HEK293 (cell line): ENCODE measurements around the gene PAF1.

Experiments
- CTCF ChIA-PET: fragments of 350-600 bp; formaldehyde crosslinking; extraction: SDS; loops from one replicate; lab custom pipeline; 2021; ENCODE audit warnings: antibody characterized with exemption; lab: Yijun Ruan, JAX
- POLR2A ChIA-PET: fragments of 300-600 bp; formaldehyde crosslinking; extraction: SDS; loops from one replicate; lab custom pipeline; 2020; ENCODE audit warnings: antibody characterized with exemption, inconsistent platforms; lab: Yijun Ruan, JAX
- H3K27ac ChIP-seq: fragments of 200-500 bp; sonication (Bioruptor generic); 2 replicates; pipeline ENCODE4 v1.5.1; 2014; ENCODE audit warnings: low read depth, low read length, control low read depth, inconsistent platforms; ENCODE audit errors: extremely low read depth
- H3K36me3 ChIP-seq, 2 experiments: fragments of 200-500 bp in 1 of 2; sonication (Bioruptor generic) in 1 of 2; 1 replicate in 1 of 2; 2 replicates in 1 of 2; pipeline ENCODE4 v1.5.1; 2014 to 2017; ENCODE audit warnings: inconsistent platforms in 2 of 2, low read length in 2 of 2; ENCODE audit not compliant: control insufficient read depth in 2 of 2, insufficient read depth in 1 of 2
- H3K4me1 ChIP-seq: fragments of 200-500 bp; sonication (Bioruptor generic); 2 replicates; pipeline ENCODE4 v1.5.1; 2014; ENCODE audit warnings: mild to moderate bottlenecking, low read length, inconsistent platforms; ENCODE audit not compliant: control insufficient read depth, insufficient read depth
- H3K4me3 ChIP-seq: 2 replicates; pipeline ENCODE4 v1.5.1; 2011; ENCODE audit warnings: low read depth, mild to moderate bottlenecking, control low read depth, low read length, moderate library complexity
- H3K9me3 ChIP-seq: fragments of 200-500 bp; sonication (Bioruptor generic); 2 replicates; pipeline ENCODE4 v1.5.1; 2014; ENCODE audit warnings: low read depth, low read length, inconsistent platforms; ENCODE audit not compliant: control insufficient read depth, insufficient read depth
- GLIS1 ChIP-seq: fragments of 450-650 bp; formaldehyde crosslinking; IDR thresholded peaks from 2 replicates; pipeline ENCODE4 v1.5.1; 2016; ENCODE audit warnings: missing biosample characterization, missing genetic modification characterization
- KLF1 ChIP-seq: fragments of 450-650 bp; formaldehyde crosslinking; IDR thresholded peaks from 2 replicates; pipeline ENCODE4 v1.5.1; 2016; ENCODE audit warnings: missing biosample characterization, missing genetic modification characterization
- KLF17 ChIP-seq: fragments of 450-650 bp; formaldehyde crosslinking; IDR thresholded peaks from 2 replicates; pipeline ENCODE4 v1.5.1; 2016; ENCODE audit warnings: missing biosample characterization, missing genetic modification characterization
- ZBTB48 ChIP-seq: fragments of 450-650 bp; formaldehyde crosslinking; IDR thresholded peaks from 2 replicates; pipeline ENCODE4 v1.5.1; 2016; ENCODE audit warnings: missing biosample characterization, missing genetic modification characterization
- ZFP41 ChIP-seq: fragments of 450-650 bp; formaldehyde crosslinking; IDR thresholded peaks from 2 replicates; pipeline ENCODE4 v1.5.1; 2016; ENCODE audit warnings: missing biosample characterization, missing genetic modification characterization, borderline replicate concordance
- ZIC2 ChIP-seq: fragments of 450-650 bp; formaldehyde crosslinking; IDR thresholded peaks from 2 replicates; pipeline ENCODE4 v1.5.1; 2016; ENCODE audit warnings: missing biosample characterization, missing genetic modification characterization
- ZNF211 ChIP-seq: fragments of 450-650 bp; formaldehyde crosslinking; IDR thresholded peaks from 2 replicates; pipeline ENCODE4 v1.5.1; 2016; ENCODE audit warnings: low read depth, missing biosample characterization, missing genetic modification characterization
- ZNF302 ChIP-seq: fragments of 450-650 bp; formaldehyde crosslinking; IDR thresholded peaks from 2 replicates; pipeline ENCODE4 v1.5.1; 2016; ENCODE audit warnings: missing biosample characterization, missing genetic modification characterization, low read depth
- ZNF341 ChIP-seq: fragments of 450-650 bp; formaldehyde crosslinking; IDR thresholded peaks from 2 replicates; pipeline ENCODE4; 2016; ENCODE audit warnings: low read depth, missing biosample characterization, missing genetic modification characterization
- ZNF354C ChIP-seq: fragments of 450-650 bp; formaldehyde crosslinking; IDR thresholded peaks from 2 replicates; pipeline ENCODE4 v1.5.1; 2016; ENCODE audit warnings: missing biosample characterization, missing genetic modification characterization, low read depth, borderline replicate concordance
- ZNF473 ChIP-seq: fragments of 450-650 bp; formaldehyde crosslinking; IDR thresholded peaks from 2 replicates; pipeline ENCODE4 v1.5.1; 2017; ENCODE audit warnings: missing biosample characterization, missing genetic modification characterization
- ZNF521 ChIP-seq: fragments of 450-650 bp; formaldehyde crosslinking; IDR thresholded peaks from 2 replicates; pipeline ENCODE4 v1.5.1; 2017; ENCODE audit warnings: missing biosample characterization, mild to moderate bottlenecking, missing genetic modification characterization
- ZNF600 ChIP-seq: fragments of 450-650 bp; formaldehyde crosslinking; IDR thresholded peaks from 2 replicates; pipeline ENCODE4 v1.5.1; 2016; ENCODE audit warnings: missing biosample characterization, missing genetic modification characterization
- ZNF664 ChIP-seq: fragments of 450-650 bp; formaldehyde crosslinking; IDR thresholded peaks from 2 replicates; pipeline ENCODE4 v1.5.1; 2016; ENCODE audit warnings: missing biosample characterization, missing genetic modification characterization
- TF ChIP-seq, protein P1 (sequence below): fragments of 450-650 bp; formaldehyde crosslinking; IDR thresholded peaks from 2 replicates; pipeline ENCODE4 v1.5.1; 2017; ENCODE audit warnings: missing biosample characterization, missing genetic modification characterization
- TF ChIP-seq, protein P2 (sequence below): fragments of 450-650 bp; formaldehyde crosslinking; IDR thresholded peaks from 2 replicates; pipeline ENCODE4 v1.5.1; 2016; ENCODE audit warnings: missing biosample characterization, missing genetic modification characterization, borderline replicate concordance

PAF1 gene

GRCh38 chr19:39365531-39365930, 25.4 kb downstream of the PAF1 start:
- no peak overlapping the region for H3K27ac ChIP-seq
- ChIA-PET POLR2A (interaction anchor here (2.1 kb wide), 1 partner anchor 17 kb away, joined by 6 read pairs; no protein-coding TSS in a partner anchor), CTCF (interaction anchor here (0.6 to 1.2 kb wide), 3 partner anchors 12 to 32 kb away, joined by 3 to 4 read pairs (median 3); no protein-coding TSS in a partner anchor)
- H3K4me3 ChIP-seq: no peak overlapping the region
- no peak for TF ChIP-seq ZNF354C (tag by site-specific recombination)
- no peak for TF ChIP-seq ZNF521
- peak; percentile 99 for TF ChIP-seq ZNF664 (tag by site-specific recombination)
- peaks cover 84 to 94% of the 10 kb centered on the region in 2 experiments for H3K36me3 ChIP-seq
- H3K9me3 ChIP-seq: no peaks in the 10 kb centered on the region
- no peaks in the 10 kb centered on the region; the same call in 1 of the 2 replicates for H3K4me1 ChIP-seq

- no peaks in the 10 kb centered on the region for H3K4me1 ChIP-seq
- H3K9me3 ChIP-seq: no peaks in the 10 kb centered on the region
- CTCF ChIA-PET: interaction anchor here (1.0 to 1.2 kb wide), 4 partner anchors 9 to 36 kb away, joined by 3 to 4 read pairs (median 4); no protein-coding TSS in a partner anchor
- TF ChIP-seq ZNF302 (no peak), ZNF211 (tag by site-specific recombination) (no peak), ZNF473 (no peak), GLIS1 (peak; percentile 73), ZNF600 (tag by site-specific recombination) (0 out of 2 replicates have a peak, but pooled peaks have one; percentile 24), ZNF341 (tag by site-specific recombination) (0 out of 2 replicates have a peak, but pooled peaks have one; percentile 13), ZIC2 (tag by site-specific recombination) (peak; percentile 72), ZBTB48 (tag by site-specific recombination) (0 out of 2 replicates have a peak, but pooled peaks have one; percentile 28), KLF1 (tag by site-specific recombination) (peak; percentile 79)
- TF ChIP-seq, protein P1, sequence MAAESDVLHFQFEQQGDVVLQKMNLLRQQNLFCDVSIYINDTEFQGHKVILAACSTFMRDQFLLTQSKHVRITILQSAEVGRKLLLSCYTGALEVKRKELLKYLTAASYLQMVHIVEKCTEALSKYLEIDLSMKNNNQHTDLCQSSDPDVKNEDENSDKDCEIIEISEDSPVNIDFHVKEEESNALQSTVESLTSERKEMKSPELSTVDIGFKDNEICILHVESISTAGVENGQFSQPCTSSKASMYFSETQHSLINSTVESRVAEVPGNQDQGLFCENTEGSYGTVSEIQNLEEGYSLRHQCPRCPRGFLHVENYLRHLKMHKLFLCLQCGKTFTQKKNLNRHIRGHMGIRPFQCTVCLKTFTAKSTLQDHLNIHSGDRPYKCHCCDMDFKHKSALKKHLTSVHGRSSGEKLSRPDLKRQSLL (tag by site-specific recombination): no peak
- TF ChIP-seq, all 188 proteins: peak for 6
- no peak overlapping the region for H3K4me3 ChIP-seq
- peaks cover 82 to 94% of the 10 kb centered on the region in 2 experiments for H3K36me3 ChIP-seq
- POLR2A ChIA-PET: interaction anchor here (1.5 kb wide), 1 partner anchor 22 kb away, joined by 3 read pairs; the partner anchor contains the start of gene SAMD4B
- peak overlapping the region; percentile 41; the same call in 1 of the 2 replicates for H3K27ac ChIP-seq
Measured at GRCh38 chr19:39363901-39364457, 26.9 kb downstream of the PAF1 start.

GRCh38 chr19:39362682-39363657, 27.9 kb downstream of the PAF1 start:
- Histone ChIP-seq H3K36me3 (peaks cover 82 to 94% of the 10 kb centered on the region in 2 experiments), H3K4me3 (no peak overlapping the region), H3K4me1 (no peaks in the 10 kb centered on the region), H3K9me3 (no peaks in the 10 kb centered on the region), H3K27ac (peak overlapping the region; percentile 41; the same call in 1 of the 2 replicates)
- ChIA-PET POLR2A (interaction anchor here (0.6 to 2.2 kb wide), 7 partner anchors 10 to 118 kb away, joined by 3 to 13 read pairs (median 4); partner anchors contain the start of genes MED29, PAF1, RPS16 and SAMD4B), CTCF (interaction anchor here (0.9 to 1.3 kb wide), 7 partner anchors 21 to 176 kb away, joined by 3 to 7 read pairs (median 3); partner anchors contain the start of genes EID2B, PLEKHG2 and SAMD4B)
- peak; percentile 68 for TF ChIP-seq KLF1 (tag by site-specific recombination)
- TF ChIP-seq ZFP41 (tag by site-specific recombination): no peak
- TF ChIP-seq, protein P2, sequence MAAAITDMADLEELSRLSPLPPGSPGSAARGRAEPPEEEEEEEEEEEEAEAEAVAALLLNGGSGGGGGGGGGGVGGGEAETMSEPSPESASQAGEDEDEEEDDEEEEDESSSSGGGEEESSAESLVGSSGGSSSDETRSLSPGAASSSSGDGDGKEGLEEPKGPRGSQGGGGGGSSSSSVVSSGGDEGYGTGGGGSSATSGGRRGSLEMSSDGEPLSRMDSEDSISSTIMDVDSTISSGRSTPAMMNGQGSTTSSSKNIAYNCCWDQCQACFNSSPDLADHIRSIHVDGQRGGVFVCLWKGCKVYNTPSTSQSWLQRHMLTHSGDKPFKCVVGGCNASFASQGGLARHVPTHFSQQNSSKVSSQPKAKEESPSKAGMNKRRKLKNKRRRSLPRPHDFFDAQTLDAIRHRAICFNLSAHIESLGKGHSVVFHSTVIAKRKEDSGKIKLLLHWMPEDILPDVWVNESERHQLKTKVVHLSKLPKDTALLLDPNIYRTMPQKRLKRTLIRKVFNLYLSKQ: no peak
- peak; percentile 89 for TF ChIP-seq KLF17 (tag by site-specific recombination)
- TF ChIP-seq, all 188 proteins: peak for 2
